ENCODE data around the gene TMEM18.

- TF ChIP-seq EP300 (IDR thresholded peaks at IDR 0.05; ENCODE audit: low read depth) (no peak), POLR2AphosphoS5 (IDR thresholded peaks at IDR 0.05) (no peak)
- TF ChIP-seq, protein P1, sequence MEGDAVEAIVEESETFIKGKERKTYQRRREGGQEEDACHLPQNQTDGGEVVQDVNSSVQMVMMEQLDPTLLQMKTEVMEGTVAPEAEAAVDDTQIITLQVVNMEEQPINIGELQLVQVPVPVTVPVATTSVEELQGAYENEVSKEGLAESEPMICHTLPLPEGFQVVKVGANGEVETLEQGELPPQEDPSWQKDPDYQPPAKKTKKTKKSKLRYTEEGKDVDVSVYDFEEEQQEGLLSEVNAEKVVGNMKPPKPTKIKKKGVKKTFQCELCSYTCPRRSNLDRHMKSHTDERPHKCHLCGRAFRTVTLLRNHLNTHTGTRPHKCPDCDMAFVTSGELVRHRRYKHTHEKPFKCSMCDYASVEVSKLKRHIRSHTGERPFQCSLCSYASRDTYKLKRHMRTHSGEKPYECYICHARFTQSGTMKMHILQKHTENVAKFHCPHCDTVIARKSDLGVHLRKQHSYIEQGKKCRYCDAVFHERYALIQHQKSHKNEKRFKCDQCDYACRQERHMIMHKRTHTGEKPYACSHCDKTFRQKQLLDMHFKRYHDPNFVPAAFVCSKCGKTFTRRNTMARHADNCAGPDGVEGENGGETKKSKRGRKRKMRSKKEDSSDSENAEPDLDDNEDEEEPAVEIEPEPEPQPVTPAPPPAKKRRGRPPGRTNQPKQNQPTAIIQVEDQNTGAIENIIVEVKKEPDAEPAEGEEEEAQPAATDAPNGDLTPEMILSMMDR (IDR thresholded peaks at IDR 0.05), result no peak
Measured at GRCh38 chr2:627340-627709, 49.9 kb downstream of the TMEM18 start.

All from transverse colon (tissue), 4 donors.